Stimulated activated naive B cell treated with anti-CD40 and anti-IgM and Interleukin-4, amounts not matched to agents 10 μg/mL and 1 μg/mL and 100 μg/mL, for 72 hours (primary cell): ENCODE data around the gene PSMC5.

ENCODE experiments used
- ATAC-seq, 2 donors: fragments of 150-1000 bp; cut with Tn5 transposase; replicated peaks; 2 replicates each; pipeline ENCODE4 v1.10.0; 2021; ENCODE audit warnings: moderate library complexity in 1 of 2
- DNase-seq: peaks from one replicate; pipeline ENCODE4 v3.0.0; 2021
- H3K27ac Mint-ChIP-seq: one replicate; pipeline ENCODE4 v1.8.0; 2022; ENCODE audit warnings: mild to moderate bottlenecking, mixed read lengths
- H3K27me3 Mint-ChIP-seq, 2 donors: one replicate each; pipeline ENCODE4 v1.8.0; 2022; ENCODE audit warnings: mixed read lengths in 2 of 2
- H3K36me3 Mint-ChIP-seq, 2 donors: one replicate each; pipeline ENCODE4 v1.8.0; 2022; ENCODE audit warnings: mixed read lengths in 2 of 2, mild to moderate bottlenecking in 1 of 2
- H3K4me1 Mint-ChIP-seq, 2 donors: one replicate each; pipeline ENCODE4 v1.8.0; 2022; ENCODE audit warnings: mixed read lengths in 2 of 2, mild to moderate bottlenecking in 1 of 2
- H3K4me3 Mint-ChIP-seq, 2 donors: one replicate each; pipeline ENCODE4 v1.8.0; 2022; ENCODE audit warnings: mild to moderate bottlenecking in 2 of 2, mixed read lengths in 2 of 2, moderate library complexity in 1 of 2
- H3K9me3 Mint-ChIP-seq, 2 donors: one replicate each; pipeline ENCODE4 v1.8.0; 2022; ENCODE audit warnings: mixed read lengths in 2 of 2, mild to moderate bottlenecking in 1 of 2

PSMC5 gene

DNA sequence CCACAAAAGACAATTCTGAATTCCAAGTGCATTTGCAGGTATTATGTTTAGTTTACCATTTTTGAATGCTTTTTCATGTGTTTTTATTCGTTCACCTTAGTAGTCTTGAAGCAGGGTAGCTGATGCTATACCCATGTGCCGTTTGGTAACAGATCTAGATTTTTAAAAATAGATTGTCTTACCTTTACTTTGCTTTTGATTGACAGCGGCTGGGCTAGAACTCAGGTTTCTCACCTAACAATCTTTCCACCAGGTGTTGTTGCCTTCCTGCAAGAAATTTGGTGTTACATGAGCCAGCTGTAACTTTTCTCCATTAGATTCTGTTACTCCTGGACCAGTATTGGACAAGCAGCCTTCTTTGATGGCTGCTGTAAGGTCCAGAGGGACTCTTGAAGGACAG is 1.7 kb downstream of the PSMC5 start:
- peaks cover 41 to 66% of the 10 kb centered on the region in 2 donors for H3K4me1 Mint-ChIP-seq
- no peak for DNase-seq
- H3K27me3 Mint-ChIP-seq = no peaks in the 10 kb centered on the region
- no peak for ATAC-seq
- H3K4me3 Mint-ChIP-seq = peak overlapping the region in 1 of 2 donors; percentile 25
- H3K9me3 Mint-ChIP-seq = no peaks in the 10 kb centered on the region
- H3K36me3 Mint-ChIP-seq = peaks cover 51 to 74% of the 10 kb centered on the region in 2 donors
- no peak overlapping the region for H3K27ac Mint-ChIP-seq

DNA sequence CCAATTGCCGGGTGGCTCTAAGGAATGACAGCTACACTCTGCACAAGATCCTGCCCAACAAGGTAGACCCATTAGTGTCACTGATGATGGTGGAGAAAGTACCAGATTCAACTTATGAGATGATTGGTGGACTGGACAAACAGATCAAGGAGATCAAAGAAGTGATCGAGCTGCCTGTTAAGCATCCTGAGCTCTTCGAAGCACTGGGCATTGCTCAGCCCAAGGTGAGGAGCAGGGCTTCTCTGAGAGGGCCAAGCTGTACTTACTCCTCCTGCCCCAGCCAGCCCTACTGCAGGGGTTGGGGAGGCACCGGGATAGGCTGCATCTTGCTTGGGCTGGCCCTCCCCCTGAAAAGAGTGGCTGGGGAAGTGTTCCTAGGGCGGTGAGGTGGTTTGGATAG is 3.0 kb downstream of the PSMC5 start:
- ATAC-seq (no peak), DNase-seq (no peak)
- Mint-ChIP-seq H3K9me3 (no peaks in the 10 kb centered on the region), H3K27ac (peak overlapping the region; percentile 38), H3K27me3 (no peaks in the 10 kb centered on the region), H3K4me3 (no peak overlapping the region), H3K4me1 (peaks cover 34 to 65% of the 10 kb centered on the region in 2 donors), H3K36me3 (peaks cover 52 to 73% of the 10 kb centered on the region in 2 donors)

DNA sequence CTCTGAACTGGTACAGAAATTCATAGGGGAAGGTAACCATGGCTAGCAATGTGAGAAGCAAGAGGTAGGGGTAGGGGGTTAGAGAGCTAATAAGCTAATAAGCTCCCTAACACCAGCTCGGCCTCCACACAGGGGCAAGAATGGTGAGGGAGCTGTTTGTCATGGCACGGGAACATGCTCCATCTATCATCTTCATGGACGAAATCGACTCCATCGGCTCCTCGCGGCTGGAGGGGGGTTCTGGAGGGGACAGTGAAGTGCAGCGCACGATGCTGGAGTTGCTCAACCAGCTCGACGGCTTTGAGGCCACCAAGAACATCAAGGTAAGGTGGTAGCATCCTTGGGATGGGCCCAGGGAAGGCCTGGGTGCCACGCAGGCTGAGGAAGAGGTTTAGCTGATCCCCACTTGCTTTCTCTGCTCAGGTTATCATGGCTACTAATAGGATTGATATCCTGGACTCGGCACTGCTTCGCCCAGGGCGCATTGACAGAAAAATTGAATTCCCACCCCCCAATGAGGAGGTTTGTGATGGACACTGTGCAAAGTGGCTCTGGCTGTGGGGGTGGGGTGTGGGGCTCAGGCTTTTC is 3.8 kb downstream of the PSMC5 start:
- Mint-ChIP-seq H3K36me3 (peaks cover 54 to 74% of the 10 kb centered on the region in 2 donors), H3K4me1 (peaks cover 31 to 65% of the 10 kb centered on the region in 2 donors), H3K4me3 (peak overlapping the region in 1 of 2 donors; percentile 25), H3K27me3 (no peaks in the 10 kb centered on the region), H3K9me3 (no peaks in the 10 kb centered on the region), H3K27ac (peak overlapping the region; percentile 38)
- DNase-seq (no peak), ATAC-seq (no peak)

DNA sequence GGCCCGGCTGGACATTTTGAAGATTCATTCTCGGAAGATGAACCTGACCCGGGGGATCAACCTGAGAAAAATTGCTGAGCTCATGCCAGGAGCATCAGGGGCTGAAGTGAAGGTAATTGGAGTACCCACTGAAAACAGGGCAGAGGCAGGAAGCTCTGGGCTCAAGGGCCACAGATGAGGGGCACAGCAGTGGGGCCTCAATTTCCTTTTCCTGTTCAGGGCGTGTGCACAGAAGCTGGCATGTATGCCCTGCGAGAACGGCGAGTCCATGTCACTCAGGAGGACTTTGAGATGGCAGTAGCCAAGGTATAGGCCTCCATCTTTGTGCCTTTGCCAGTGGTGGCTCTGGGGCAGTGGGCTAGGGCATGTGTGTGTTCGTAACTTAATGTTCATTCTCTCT is 4.3 kb downstream of the PSMC5 start:
- no peaks in the 10 kb centered on the region for H3K27me3 Mint-ChIP-seq
- H3K4me1 Mint-ChIP-seq = peaks cover 26 to 60% of the 10 kb centered on the region in 2 donors
- peak overlapping the region; percentile 38 for H3K27ac Mint-ChIP-seq
- H3K9me3 Mint-ChIP-seq = no peaks in the 10 kb centered on the region
- H3K36me3 Mint-ChIP-seq = peaks cover 49 to 70% of the 10 kb centered on the region in 2 donors
- no peak overlapping the region for H3K4me3 Mint-ChIP-seq
- no peak for DNase-seq
- no peak for ATAC-seq

DNA sequence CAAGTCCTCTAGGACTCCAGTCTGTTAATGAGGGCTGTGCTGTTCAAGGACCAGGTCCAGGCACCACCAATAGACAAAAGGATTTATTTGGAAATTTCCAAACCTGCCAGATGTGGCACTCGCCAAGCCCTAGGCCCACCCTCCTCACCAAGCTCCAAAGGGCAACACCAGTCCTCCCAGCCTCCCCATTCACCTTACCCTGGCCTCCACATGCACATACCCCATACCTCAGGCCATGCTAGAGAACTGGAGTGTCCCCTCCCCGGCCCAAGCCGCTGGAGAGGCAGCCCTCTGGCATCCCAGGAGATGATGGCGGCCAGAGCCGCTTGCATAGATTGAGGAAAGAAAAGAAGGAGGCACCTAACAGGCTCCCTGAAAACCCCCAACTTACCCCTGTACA is 4.8 kb downstream of the PSMC5 start:
- Mint-ChIP-seq H3K27ac (no peak overlapping the region), H3K36me3 (peaks cover 50 to 69% of the 10 kb centered on the region in 2 donors), H3K4me3 (no peak overlapping the region), H3K27me3 (no peaks in the 10 kb centered on the region), H3K4me1 (peaks cover 26 to 60% of the 10 kb centered on the region in 2 donors), H3K9me3 (no peaks in the 10 kb centered on the region)
- DNase-seq (no peak), ATAC-seq (no peak)

GRCh38 chr17:63832455-63832854 is 5.2 kb downstream of the PSMC5 start:
- peaks cover 28 to 64% of the 10 kb centered on the region in 2 donors for H3K4me1 Mint-ChIP-seq
- no peaks in the 10 kb centered on the region for H3K27me3 Mint-ChIP-seq
- H3K27ac Mint-ChIP-seq = no peak overlapping the region
- DNase-seq (no peak), ATAC-seq (no peak)
- H3K4me3 Mint-ChIP-seq = no peak overlapping the region
- no peaks in the 10 kb centered on the region for H3K9me3 Mint-ChIP-seq
- peaks cover 50 to 67% of the 10 kb centered on the region in 2 donors for H3K36me3 Mint-ChIP-seq

DNA sequence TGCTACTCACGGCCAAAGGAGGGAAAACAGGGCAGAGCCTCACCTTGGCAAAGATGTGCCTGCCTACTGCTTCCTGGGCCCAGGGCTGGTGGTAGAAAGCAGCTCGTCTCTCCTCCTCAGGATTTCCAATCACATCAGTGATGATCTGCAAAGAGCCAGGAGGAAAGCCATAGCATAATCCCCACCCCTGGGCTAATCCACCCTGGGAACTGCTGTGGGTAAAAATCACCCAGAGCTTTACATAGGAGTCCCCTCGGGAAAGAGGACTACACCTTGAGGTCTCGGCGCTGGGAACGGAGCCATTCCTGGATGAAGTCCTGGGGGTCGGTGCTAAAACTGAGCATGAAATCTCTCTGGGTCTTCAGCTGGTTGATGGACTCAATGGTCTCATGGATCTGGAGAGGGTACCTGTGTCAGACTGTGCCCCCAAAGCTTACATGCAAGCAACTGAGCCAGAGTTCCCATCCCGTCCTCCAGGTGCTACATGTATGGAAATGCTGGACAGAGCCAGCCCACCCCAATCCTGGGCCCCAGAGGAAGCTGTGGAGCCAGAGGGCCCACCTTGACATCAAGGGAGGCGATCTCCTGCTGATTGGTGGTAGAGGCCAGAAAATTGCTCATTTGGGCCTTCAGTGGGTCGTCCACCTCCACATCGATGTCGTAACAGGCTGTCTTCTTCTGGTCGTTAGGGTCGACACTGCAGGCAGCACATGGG is 6.0 kb downstream of the PSMC5 start:
- Mint-ChIP-seq H3K36me3 (peaks cover 53 to 66% of the 10 kb centered on the region in 2 donors), H3K9me3 (no peaks in the 10 kb centered on the region), H3K27me3 (no peaks in the 10 kb centered on the region), H3K4me1 (peaks cover 29 to 64% of the 10 kb centered on the region in 2 donors), H3K27ac (peak overlapping the region; percentile 14), H3K4me3 (no peak overlapping the region)
- ATAC-seq (no peak), DNase-seq (no peak)

DNA sequence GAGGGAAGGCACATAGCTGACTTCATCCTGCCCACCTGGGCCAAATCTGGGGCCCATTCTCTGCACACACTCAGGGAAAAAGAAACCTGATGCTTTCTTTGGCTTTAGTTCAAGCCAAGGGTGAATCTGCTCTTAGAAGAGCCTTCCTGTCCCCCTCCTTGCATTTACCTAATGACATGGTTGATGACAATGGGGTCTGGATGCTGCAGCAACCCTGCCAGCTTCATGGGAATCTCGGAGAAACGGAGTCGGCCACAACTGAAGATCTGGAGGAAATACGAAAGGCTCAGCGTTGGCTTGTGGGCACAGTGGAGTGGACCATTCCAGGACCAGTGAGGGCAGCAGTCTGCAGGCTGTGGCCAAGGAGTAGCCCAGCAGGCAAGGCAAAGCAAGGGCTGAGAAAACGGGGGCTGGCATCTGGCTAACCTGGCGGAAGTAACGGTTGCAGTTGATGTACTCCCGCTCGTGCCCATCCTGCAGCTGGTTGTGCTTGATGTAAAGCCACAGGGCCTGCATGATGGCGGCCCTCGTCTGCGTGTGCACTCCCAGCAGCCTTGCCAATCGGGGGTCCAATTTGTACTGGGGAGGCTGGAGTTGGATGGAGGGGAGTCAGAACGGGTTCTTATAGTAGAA is 6.6 kb downstream of the PSMC5 start:
- DNase-seq = no peak
- H3K27me3 Mint-ChIP-seq = no peaks in the 10 kb centered on the region
- no peak overlapping the region for H3K4me3 Mint-ChIP-seq
- no peak for ATAC-seq
- peaks cover 31 to 66% of the 10 kb centered on the region in 2 donors for H3K4me1 Mint-ChIP-seq
- H3K36me3 Mint-ChIP-seq = peaks cover 53 to 63% of the 10 kb centered on the region in 2 donors
- no peaks in the 10 kb centered on the region for H3K9me3 Mint-ChIP-seq
- H3K27ac Mint-ChIP-seq = peak overlapping the region; percentile 14

- no peaks in the 10 kb centered on the region for H3K9me3 Mint-ChIP-seq
- DNase-seq = peak; percentile 35
- no peak overlapping the region for H3K4me3 Mint-ChIP-seq
- ATAC-seq = peak; percentile 85 to 86
- H3K27me3 Mint-ChIP-seq = no peaks in the 10 kb centered on the region
- H3K4me1 Mint-ChIP-seq = peaks cover 30 to 67% of the 10 kb centered on the region in 2 donors
- H3K36me3 Mint-ChIP-seq = peaks cover 52 to 62% of the 10 kb centered on the region in 2 donors
- H3K27ac Mint-ChIP-seq = peak overlapping the region; percentile 76
These were observed 7.4 kb downstream of the PSMC5 start for GRCh38 chr17:63834431-63835166.

- ATAC-seq (no peak), DNase-seq (no peak)
- H3K27me3 Mint-ChIP-seq = no peaks in the 10 kb centered on the region
- H3K9me3 Mint-ChIP-seq = no peaks in the 10 kb centered on the region
- peaks cover 45 to 56% of the 10 kb centered on the region in 2 donors for H3K36me3 Mint-ChIP-seq
- peaks cover 27 to 63% of the 10 kb centered on the region in 2 donors for H3K4me1 Mint-ChIP-seq
- peak overlapping the region in 1 of 2 donors; percentile 57 for H3K4me3 Mint-ChIP-seq
- H3K27ac Mint-ChIP-seq = peak overlapping the region; percentile 88
These were observed 8.0 kb downstream of the PSMC5 start for GRCh38 chr17:63835167-63835720.

DNA sequence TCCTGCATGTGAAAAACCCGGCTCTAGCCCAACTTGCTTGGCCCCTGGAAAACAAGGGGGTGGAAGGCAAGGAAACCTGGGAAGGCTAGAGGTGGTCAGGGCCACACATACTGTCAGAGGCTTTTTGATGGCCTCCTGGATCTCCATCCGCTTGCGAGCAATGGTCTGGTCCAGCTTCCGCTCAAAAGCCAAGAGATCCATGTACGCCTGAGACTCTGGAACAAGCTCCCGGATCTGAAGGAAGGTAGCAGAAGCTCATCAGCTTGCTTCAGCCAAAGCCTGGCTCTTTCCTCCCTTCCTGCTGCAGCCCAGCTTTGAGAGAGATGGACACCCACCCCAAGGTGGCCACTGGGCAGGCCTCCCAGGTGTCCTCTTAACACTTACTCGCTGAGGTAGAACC is 9.6 kb downstream of the PSMC5 start:
- Mint-ChIP-seq H3K4me3 (no peak overlapping the region), H3K36me3 (peaks cover 38 to 42% of the 10 kb centered on the region in 2 donors), H3K27ac (no peak overlapping the region), H3K4me1 (peaks cover 29 to 68% of the 10 kb centered on the region in 2 donors), H3K27me3 (no peaks in the 10 kb centered on the region), H3K9me3 (no peaks in the 10 kb centered on the region)
- DNase-seq (no peak), ATAC-seq (no peak)

DNA sequence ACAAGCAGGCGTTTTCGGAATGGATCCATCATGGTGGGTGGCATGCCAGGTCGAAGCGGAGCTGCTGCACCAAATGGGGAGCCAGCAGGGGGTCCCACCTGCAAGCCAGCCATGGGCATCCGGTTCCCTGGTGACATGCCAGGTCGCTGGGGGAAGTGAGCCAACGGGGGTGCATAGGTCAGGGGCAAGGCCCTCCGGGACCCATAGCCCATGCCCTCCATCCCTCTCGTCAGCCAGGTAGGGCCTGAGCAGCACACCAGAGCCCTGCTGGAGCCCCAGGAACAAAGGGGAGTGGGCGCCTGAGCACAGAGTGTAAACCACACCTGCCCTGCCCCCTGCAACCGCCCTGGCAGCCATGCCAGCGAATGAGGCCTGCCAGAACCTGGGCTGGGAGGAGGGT is 10.2 kb downstream of the PSMC5 start:
- H3K9me3 Mint-ChIP-seq = no peaks in the 10 kb centered on the region
- no peak overlapping the region for H3K27ac Mint-ChIP-seq
- H3K4me1 Mint-ChIP-seq = peaks cover 29 to 70% of the 10 kb centered on the region in 2 donors
- DNase-seq (no peak), ATAC-seq (no peak)
- H3K36me3 Mint-ChIP-seq = peaks cover 34 to 38% of the 10 kb centered on the region in 2 donors
- no peak overlapping the region for H3K4me3 Mint-ChIP-seq
- no peaks in the 10 kb centered on the region for H3K27me3 Mint-ChIP-seq

DNA sequence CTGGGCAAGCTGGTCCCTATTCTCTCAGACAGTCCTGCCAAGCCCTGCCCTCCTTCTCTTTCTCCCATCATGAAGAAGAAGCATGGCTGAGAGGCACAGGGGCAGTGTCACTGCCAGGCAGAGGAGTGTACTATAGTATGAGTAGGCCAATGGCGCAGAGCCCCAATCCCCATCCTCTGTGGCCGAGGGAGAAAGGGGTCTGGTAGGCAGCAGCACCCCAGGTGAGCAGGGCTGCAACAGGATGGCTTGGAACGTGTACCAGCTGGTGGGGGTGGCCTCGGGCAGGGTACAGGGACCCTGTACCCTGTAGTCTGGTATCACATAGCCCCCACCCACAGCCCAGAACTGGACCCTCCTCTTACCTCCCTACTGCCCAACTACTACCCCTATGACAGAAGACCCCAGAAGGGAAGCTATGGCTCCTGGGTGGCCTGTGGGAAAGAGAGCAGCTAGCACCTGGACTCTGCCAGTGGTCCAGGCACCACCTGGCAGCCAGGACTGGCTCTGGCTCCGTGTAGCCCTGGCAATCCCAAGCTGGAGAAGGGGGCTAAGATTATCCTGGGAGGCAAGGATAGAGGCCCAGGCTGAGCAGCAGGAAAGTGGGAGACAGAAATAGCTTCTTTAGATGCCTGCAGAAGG is 10.8 kb downstream of the PSMC5 start:
- Mint-ChIP-seq H3K27me3 (no peaks in the 10 kb centered on the region), H3K36me3 (peaks cover 34 to 38% of the 10 kb centered on the region in 2 donors), H3K4me3 (no peak overlapping the region), H3K9me3 (no peaks in the 10 kb centered on the region), H3K4me1 (peaks cover 29 to 71% of the 10 kb centered on the region in 2 donors), H3K27ac (peak overlapping the region; percentile 79)
- no peak for ATAC-seq
- no peak for DNase-seq
